ENCODE data around the gene AATF.

- no peak for TF ChIP-seq NFRKB (IDR thresholded peaks at IDR 0.05; ENCODE audit: low read depth)
- TF ChIP-seq CTCF (IDR thresholded peaks at IDR 0.05 in 2 of 3, conservative IDR thresholded peaks at IDR 0.05 in 1 of 3; ENCODE audit: insufficient read depth in 2 of 3, low read depth in 1 of 3, low read length in 3 of 3), result no peak
- TF ChIP-seq NCOA2 (IDR thresholded peaks at IDR 0.05; ENCODE audit: partially characterized antibody in 2 of 2), result no peak
- no peak for TF ChIP-seq REST (IDR thresholded peaks at IDR 0.05; ENCODE audit: borderline replicate concordance)
- TF ChIP-seq REST (CRISPR knock-in tag; IDR thresholded peaks at IDR 0.05; ENCODE audit: low read depth), result no peak
- TF ChIP-seq MXI1 (IDR thresholded peaks at IDR 0.05; ENCODE audit: low read depth, low read length), result no peak
- TF ChIP-seq CBFB (CRISPR knock-in tag; IDR thresholded peaks at IDR 0.05), result no peak
- TF ChIP-seq EGR1 (conservative IDR thresholded peaks at IDR 0.05), result no peak
These were observed 102.2 kb downstream of the AATF start for GRCh38 chr17:37050920-37051319.
